Jurkat, Clone E6-1 (cell line): ENCODE measurements around the gene PLA2G2A.
"Not testable (repeated sequence)": the region's sequence is repeated elsewhere in the genome, so short reads cannot be mapped to it uniquely, and the experiment has no call there.

Experiments
- DNase-seq: peaks from one replicate; pipeline ENCODE4 v3.0.0-alpha.2; 2011; ENCODE audit warnings: low read depth, low spot score
- H3K4me3 ChIP-seq: 2 replicates; pipeline ENCODE4 v1.5.1; 2011; ENCODE audit warnings: mild to moderate bottlenecking, low read length, control low read depth, moderate library complexity

PLA2G2A gene

DNA sequence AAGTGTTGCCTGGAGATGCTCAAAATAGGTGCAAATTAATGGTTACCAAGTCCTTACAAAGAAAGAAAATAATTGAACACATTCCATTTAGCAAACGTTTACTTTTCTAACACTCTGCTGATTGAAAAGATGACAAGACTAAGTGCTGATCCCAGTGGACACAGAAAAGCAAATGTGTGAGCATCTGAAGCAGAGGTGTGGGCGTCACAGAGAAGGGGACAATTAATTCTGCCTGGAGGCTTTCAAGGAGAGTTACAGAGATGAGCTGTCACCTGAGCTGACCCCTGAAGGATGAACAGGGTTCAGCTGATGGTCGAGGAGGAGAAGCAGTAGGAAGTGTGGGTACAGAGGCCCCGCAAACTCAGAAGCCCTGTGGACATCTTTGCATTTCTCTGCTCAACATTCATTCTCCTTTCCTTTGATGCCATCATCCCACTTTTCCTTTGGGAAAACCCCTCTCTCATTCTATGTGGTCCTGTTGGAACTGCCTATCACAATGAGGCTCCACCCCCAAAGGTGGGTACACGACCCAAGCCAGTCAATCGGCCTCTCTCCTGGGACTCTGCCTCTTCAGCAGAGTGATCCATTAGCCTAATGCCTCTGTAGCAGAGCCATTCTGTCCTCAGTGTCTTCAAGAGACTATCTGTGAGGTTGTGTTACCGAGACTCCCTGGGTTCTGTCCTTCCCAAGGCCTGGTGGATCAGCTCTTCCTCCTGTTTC lies 38.8 kb downstream of the PLA2G2A start:
- no peak for DNase-seq
- no peak overlapping the region for H3K4me3 ChIP-seq

DNA sequence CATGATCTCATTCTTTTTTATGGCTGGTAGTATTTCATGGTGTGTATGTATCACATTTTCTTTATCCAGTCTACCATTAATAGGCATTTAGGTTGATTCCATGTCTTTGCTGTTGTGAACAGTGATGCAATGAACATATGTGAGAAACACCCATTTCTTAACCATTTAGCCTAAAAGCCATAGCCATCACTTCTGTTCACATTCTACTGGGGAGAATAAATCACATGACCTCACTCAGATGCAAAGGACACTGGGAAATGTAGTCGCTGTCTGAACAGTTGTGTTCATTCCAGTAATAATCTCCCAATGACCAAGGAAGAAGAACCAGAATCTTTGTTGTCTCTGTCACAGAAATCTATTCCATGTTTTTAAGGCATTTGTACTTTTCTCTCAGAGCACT lies 40.9 kb downstream of the PLA2G2A start:
- DNase-seq: no peak
- H3K4me3 ChIP-seq: no peak overlapping the region

DNA sequence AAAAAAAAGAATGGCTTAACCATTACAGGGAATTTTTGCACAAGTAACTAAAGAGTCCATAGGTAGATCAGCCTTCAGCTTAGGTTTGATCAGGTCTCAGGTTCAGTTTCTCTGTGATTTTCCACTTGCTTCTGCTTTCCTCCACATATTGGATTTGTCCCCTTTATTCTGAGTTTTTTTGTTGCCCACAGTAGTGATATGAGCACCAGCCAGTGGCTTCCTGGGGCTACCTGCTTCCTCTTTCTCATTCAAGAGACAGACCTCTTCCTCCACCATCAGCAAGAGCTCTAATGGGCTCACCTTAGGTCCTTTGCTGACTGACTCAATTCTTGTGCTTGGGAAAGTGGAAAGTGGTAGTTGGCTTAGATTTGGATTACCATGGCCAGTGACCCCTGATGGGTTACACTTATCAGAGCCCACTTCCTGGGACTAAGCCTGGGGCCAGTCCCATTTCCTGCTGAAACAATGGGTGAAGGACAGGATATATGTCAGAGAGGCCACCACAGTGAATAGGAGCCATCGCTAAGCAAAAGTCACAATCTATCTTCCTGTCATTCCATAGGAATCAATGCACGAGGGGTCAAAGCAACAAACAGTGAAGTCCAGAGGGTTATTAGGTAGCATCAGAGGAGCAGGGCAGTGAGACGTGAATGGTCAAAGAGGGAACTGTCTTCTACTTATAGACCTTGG lies 43.2 kb downstream of the PLA2G2A start:
- no peak overlapping the region for H3K4me3 ChIP-seq
- DNase-seq: no peak

DNA sequence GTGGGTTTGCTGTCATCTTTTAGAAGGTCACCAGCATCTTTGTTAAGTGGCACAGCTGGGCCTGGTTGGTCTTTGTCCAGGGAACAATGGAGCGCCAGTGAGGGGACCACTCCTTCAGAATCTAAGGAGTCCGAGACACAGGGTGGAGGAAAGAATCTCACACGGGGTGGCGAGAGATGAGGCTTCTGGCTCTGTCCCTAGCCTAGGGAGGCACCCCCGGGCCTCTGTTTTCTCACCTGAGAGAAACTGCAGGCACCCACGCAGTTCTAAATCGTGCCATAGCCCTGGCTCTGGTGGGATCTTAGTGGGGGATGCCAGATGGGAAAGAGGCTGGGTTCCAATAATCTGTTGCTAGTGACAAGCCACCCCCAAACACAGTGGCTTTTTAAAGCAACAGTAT lies 45.1 kb downstream of the PLA2G2A start:
- no peak for DNase-seq
- H3K4me3 ChIP-seq: no peak overlapping the region

GRCh38 chr1:19932866-19933265 lies 46.6 kb downstream of the PLA2G2A start:
- no peak overlapping the region for H3K4me3 ChIP-seq
- no peak for DNase-seq

DNA sequence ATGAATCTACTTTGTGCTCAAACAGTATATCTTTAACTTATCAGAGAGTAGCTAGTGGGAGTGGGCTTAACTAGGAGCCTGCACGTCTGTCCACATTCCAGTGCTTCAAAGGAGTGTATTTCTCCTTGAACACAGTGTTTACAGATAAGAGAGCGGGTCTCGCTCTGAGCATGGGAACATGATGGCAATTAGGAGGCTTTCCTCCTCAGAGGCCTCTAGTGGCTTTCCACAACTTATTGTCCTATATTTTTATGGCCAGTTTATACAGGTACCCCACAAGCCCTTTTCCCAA lies 52.3 kb downstream of the PLA2G2A start:
- not testable (repeated sequence) for H3K4me3 ChIP-seq

DNA sequence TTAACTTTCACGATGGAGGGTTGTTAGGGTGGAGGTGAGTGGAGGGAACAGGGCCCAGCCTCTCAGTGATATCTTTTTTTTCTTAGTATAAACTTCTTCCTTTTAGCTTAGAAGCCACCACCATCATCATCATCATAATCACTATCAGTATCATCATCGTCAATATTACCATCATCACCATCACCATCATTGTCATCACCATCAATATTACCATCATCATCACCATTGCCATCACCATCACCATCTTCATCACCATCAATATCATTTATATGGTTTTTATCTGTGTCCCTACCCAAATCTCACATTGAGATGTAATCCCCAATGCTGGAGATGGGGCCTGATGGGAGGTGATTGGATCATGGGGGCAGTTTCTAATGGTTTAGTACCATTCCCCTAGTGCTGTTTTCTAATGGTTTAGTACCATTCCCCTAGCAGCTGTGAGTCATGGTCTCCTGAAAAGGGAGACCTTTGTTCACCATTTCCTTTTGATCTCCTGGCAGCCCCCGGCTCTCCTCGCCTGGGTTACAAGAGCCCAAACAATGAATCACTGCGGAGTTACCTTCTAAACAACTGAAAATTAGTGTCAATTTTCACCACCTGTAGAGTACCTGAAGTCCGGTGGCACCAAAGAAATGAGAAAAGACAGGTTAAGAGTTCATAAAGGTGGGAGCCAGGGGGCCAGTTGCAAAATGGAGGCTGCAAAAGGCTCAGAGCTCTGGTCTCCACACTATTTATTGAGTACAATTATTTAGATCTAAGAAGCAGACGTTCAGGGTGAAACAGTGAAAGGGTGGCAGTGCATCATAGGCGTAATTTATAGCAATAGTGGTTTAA lies 52.9 kb downstream of the PLA2G2A start:
- no peak overlapping the region for H3K4me3 ChIP-seq
- no peak for DNase-seq

More for the DNA sequence above, 52.3 kb downstream of the PLA2G2A start:
- DNase-seq: not testable (repeated sequence)
